HG02973 (cell line): Measurements from ENCODE around the gene DMRTC1.
A peak's percentile ranks its signal among the peaks of the same experiment; 100 is the strongest.
"Not testable (repeated sequence)": the region's sequence is repeated elsewhere in the genome, so short reads cannot be mapped to it uniquely, and the experiment has no call there.

Experiments
- ATAC-seq: cut with Tn5 transposase; IDR thresholded peaks from one replicate; pipeline ENCODE4 v1.9.1; 2021; ENCODE audit warnings: moderate library complexity; ENCODE audit not compliant: unreplicated experiment

DMRTC1 gene, protein sequence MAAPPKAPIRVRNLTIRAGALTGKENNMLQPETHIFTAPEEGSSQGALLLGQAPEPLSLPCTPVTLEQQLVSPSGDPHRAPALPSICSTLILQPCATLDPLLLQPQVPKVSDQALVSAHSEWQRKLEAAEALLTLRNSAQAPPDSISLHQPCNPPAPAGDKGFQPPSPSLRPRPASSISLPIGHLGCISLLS

DNA sequence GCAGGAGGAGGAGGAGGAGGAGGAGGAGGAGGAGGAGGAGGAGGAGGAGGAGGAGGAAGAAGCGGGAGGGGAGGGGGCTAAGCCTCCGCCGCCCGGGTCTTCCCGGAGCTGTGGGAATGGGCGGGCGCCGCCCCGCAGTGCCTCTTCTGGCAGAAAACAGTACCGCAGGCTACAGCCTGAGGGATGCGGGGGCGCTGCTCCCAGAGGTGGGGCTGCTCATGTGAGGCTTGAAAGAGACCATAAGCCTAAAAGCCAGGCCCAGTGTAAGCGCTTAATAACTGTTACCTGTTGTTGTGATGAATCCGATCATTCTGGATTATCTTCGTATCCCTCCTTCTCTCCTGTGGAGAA, at the start of gene DMRTC1:
Gene DMRTC1, minus strand, starts transcription at position 19 of the 351 bp plus-strand sequence. CDS start 68,143 bp downstream, outside the sequence.
- ATAC-seq, result peak; percentile 84

DNA sequence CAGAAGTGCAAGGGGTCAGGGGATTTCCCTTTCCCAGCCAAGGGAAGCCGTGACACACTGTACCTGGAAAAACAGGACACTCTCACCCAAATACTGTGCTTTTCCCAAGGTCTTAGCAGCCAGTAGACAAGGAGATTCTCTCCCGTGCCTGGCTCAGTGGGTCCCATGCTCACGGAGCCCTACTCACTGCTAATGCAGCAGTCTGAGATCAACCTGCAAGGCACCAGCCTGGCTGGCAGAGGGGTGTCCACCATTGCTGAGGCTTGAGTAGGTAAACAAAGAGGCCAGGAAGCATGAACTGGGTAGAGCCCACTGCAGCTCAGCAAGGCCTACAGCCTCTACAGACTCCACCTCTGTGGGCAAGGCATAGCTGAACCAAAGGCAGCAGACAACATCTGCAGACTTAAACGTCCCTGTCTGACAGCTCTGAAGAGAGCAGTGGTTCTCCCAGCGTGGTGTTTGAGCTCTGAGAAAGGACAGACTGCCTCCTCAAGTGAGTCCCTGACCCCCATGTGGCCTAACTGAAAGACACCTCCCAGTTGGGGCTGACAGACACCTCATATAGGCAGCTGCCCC, 37.3 kb upstream of the DMRTC1 start:
- ATAC-seq, result not testable (repeated sequence)

DNA sequence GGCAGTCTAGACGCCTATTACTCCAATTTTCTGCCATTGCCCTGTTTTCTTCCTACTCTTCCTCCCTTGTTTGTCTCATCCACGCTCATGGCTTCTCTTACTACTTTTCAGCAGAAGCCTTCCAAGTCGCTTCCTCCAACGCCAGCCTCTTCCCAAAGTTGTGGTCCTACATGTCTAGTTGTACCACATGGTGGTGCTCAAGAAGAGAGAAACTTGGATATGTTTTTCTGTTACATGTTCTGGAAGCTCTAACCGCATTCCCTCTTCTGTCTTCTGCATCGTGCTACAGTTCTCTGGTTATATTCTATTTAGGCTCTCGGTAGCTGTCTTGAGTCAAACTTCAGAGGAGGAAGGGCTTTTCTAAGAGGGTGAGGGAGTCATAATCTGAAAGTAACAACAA, 31.2 kb upstream of the DMRTC1 start:
- not testable (repeated sequence) for ATAC-seq

DNA sequence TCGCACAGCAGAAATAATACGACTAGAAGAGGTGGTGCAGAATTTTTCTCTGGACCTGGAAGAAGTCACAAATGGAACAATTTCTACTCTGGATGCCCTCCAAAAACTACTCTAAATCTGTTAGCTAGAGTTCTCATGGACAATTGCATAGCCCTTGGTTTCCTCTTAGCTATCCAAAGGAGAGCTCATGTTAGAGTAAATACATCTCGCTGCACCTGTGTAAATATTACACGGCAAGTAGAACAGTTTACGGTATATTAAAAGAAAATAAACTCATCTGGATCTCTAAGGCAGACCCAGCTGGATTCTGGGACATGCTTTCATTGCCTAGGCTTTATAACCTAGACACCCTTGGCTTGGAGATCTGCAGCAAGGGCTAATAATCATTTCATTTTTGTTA, 28.2 kb upstream of the DMRTC1 start:
- not testable (repeated sequence) for ATAC-seq

DNA sequence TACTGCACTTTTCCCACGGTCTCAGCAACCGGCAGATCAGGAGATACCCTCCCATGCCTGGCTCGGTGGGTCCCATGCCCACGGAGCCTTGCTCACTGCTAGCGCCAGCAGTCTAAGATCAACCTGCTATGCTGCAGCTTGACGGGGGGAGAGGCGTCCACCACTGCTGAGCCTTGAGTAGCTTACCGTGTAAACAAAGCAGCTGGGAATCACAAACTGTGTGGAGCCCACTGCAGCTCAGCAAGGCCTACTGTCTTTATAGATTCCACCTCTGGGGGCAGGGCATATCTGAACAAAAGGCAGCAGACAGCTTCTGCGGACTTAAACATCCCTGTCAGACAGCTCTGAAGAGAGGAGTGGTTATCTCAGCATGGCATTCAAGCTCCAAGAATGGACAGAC, 16.3 kb upstream of the DMRTC1 start:
- not testable (repeated sequence) for ATAC-seq

DNA sequence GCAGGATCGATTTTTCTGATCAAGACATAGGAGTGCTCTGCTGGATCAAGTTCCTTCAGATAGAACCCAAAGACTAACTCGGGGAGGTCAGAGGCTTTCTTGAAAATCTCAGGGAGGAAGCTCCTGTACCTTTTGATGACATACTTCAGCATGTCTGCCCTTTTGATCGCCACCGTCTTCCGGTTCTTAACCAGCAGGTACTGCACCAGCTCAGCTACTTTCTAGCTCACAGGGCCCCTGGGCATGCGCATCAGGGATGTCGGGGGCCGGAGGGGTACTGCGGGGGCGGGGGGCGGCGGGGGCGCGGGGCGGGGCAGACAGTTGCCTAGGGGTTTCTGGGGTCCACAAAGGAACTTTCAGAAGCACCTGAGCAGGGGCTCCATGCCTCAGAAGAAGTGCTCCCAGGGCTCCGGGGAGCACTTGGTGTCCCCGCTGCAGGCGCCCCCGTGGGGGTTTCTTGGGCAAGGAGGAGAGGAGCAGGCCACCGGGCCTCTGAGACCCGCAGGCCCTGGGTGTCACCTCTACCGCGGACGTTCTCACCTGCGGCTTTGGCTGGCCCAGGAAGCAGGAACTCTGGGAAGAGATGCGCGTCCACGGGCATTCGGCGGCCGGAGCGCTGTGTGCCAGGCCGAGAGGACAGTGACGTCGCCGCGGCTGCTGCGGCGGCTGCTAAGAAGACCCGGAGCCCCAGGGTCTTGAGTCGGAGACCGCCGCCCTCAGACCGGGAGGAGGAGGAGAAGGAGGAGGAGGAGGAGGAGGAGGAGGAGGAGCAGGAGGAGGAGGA, 410 bp downstream of the DMRTC1 start:
- ATAC-seq, result peak; percentile 47

DNA sequence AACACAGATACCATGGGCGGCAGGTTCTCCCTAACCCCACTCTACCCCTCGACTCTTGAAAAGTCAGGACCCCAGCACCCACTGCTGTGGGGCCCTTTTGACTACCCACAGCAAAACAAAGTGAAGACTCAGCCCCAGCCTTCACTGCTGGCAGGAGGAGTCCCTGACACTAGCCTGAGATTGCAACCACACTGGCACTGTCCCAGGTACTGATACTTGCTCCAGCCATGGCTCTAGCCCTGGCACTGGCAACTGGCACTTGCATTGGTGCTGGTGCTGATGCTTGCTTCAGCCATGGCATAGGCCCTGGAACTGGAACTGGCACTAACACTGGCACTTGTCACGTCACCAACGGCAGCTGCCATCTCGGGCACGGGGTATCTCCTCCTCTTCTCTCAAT, 1.4 kb downstream of the DMRTC1 start:
- not testable (repeated sequence) for ATAC-seq

DNA sequence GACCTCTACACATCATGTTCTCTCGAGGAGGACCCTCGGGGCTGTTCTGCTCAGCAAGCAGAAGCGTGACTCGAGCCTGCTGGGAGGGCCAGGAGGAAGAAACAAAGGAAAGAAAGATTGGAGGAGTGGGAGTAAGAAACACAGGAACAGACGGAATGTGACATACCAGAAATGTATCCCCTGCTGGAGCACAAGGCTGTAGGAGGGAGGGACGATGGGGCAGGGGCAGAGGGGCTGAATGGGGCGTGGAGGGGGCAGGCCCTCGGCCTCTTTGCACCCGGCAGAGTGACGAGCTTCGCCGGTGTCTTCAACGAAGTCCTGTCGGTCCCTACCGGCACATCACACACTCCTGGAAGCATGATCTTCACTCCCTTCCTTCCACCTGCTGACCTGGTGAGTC, 5.7 kb downstream of the DMRTC1 start, which contains the start of gene FAM236A:
Gene FAM236A, plus strand, starts transcription at position 301 of the 400 bp plus-strand sequence. Its CDS starts 57 bp downstream, at position 358.
- ATAC-seq, result not testable (repeated sequence)

DNA sequence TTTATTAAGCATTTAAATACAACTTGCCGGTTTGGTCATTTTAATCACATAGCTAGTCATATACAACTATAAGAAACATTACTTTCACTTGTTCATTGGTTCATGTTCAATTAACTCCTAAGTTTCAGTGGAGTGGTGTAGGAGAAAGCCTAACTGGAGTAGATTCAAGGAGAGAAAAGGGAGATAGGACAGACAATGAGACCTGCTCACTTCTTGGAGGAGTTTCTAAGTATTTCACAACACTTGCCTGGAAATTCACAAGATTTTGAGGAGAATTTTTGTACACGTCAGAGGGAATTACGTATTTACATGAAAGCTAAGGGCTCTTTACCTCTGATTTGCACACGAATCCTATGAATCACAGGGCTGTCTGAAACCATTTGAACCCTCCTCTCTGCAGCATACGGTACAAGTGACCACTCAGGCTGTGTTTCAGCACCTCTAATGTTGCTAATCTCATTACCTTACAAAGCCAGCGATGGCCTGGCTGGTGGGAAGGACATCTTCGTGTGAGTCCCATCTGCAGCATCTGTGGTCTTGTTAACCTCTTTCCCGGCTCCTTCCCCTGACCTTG, 6.7 kb downstream of the DMRTC1 start:
- ATAC-seq, result not testable (repeated sequence)

DNA sequence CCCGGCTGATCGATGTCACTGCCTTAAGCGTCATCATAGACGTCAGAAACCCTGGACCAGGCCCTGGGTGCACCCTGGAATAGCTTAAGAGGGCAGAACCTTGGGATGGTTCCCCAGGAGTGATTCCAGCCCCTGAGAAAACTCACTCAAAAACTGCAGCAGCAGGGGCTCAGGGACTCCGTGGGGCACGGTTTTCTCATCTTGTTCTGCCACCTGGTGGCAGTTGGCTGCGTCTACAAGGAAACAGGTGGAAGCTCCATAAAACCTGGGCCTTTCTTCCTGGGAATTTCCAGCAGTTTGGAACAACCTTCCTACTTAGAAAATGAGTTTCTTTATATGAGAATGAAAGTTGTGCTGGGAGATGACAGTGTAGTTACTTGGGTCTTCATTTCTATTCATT, 7.2 kb downstream of the DMRTC1 start:
- ATAC-seq, result not testable (repeated sequence)

DNA sequence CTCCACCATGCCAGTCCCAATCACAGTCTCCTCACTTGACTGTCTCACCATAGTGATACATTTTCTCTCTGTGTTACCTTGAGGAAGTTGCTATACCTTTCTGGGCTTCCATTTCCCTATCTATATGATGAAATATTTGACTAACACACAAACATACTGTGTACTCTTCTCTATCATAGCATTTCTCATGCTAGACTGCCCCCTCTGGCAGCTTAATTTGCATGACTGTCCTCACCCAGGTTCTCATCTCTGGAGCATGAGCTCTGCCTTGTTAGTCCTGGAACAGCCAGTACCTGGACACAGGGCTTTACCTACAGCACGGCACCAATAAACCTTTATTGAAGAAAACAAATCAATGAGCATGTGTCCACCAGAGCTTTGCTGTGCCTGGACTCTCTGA, 11.4 kb downstream of the DMRTC1 start:
- not testable (repeated sequence) for ATAC-seq

DNA sequence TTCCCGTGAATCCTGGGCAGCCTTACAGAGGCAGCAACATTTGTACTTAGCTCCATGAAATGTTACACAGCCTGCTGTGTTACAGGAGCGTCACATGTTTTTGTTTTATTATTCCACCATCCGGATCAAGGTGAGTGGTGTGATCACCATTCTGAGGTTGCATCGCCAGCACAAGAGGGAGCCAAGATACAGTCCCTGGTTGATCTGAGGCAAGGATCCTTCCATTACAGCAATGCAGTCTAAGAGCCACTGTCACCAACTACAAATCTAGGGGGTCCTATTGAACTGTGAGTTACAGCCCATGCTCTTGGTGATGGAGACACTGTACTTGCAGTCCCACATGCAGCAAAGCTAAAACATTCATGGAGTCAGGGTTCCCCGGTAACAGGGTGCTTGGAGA, 27.5 kb downstream of the DMRTC1 start:
- ATAC-seq, result not testable (repeated sequence)

DNA sequence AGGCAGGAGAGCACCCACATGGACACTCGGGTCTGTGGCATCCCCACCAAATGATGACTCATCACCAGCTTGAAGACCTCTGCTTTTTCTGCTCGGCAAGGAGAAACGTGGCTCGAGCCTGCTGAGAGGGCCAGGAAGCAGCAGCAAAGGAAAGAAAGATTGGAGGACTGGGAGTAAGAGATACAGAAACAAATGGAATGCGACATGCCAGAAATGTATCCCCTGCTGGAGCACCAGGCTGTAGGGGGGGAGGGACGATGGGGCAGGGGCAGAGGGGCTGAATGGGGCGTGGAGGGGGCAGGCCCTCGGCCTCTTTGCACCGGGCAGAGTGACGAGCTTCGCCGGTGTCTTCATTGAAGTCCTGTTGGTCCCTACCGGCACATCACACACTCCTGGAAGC, 31.3 kb downstream of the DMRTC1 start, which contains the start of gene FAM236C:
Gene FAM236C, plus strand, starts transcription at position 301 of the 400 bp plus-strand sequence. CDS start 100 bp downstream, outside the sequence.
- ATAC-seq, result not testable (repeated sequence)

DNA sequence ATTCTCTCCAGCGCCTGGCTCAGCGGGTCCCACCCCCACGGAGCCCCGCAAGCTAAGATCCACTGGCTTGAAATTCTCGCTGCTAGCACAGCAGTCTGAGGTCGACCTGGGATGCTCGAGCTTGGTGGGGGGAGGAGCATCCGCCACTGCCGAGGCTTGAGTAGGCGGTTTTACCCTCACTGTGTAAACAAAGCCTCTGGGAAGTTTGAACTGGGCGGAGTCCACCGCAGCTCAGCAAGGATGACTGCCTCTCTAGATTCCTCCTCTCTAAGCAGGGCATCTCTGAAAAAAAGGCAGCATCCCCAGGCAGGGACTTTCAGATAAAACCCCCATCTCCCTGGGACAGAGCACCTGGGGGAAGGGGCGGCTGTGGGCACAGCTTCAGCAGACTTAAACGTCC, 53.9 kb downstream of the DMRTC1 start:
- ATAC-seq, result not testable (repeated sequence)

DNA sequence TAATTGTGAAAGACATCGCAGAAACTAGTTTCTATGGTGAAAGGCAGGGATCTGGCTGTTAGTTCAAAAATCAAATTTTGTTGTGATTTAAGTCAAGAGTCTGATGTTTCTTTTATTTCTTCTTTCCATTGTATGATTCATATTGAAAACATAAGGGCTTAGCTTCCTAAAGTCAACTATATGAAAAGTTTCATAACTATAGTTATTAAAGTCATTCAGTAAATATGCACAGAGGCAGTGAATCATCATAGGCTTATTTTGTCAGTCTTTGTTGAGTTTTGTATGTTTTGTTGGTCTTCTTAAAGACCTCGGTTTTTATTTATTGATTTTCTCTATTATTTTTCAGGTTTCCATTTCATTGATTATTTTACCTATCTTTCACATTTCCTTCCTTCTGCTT, 60.7 kb downstream of the DMRTC1 start:
- ATAC-seq, result not testable (repeated sequence)

DNA sequence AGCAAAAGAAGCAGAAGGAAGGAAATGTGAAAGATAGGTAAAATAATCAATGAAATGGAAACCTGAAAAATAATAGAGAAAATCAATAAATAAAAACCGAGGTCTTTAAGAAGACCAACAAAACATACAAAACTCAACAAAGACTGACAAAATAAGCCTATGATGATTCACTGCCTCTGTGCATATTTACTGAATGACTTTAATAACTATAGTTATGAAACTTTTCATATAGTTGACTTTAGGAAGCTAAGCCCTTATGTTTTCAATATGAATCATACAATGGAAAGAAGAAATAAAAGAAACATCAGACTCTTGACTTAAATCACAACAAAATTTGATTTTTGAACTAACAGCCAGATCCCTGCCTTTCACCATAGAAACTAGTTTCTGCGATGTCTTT, 106.1 kb downstream of the DMRTC1 start:
- ATAC-seq, result not testable (repeated sequence)

DNA sequence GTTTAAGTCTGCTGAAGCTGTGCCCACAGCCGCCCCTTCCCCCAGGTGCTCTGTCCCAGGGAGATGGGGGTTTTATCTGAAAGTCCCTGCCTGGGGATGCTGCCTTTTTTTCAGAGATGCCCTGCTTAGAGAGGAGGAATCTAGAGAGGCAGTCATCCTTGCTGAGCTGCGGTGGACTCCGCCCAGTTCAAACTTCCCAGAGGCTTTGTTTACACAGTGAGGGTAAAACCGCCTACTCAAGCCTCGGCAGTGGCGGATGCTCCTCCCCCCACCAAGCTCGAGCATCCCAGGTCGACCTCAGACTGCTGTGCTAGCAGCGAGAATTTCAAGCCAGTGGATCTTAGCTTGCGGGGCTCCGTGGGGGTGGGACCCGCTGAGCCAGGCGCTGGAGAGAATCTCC, 112.9 kb downstream of the DMRTC1 start:
- ATAC-seq, result not testable (repeated sequence)
